SU-DHL-6 (cell line): ENCODE measurements around the gene ADPRHL1.

Source experiments
- CTCF ChIP-seq: fragments of 200-600 bp; sonication (generic); IDR thresholded peaks from one replicate; pipeline ENCODE4 v1.5.1; 2017; ENCODE audit warnings: antibody characterized with exemption, mild to moderate bottlenecking, low read length, moderate library complexity; ENCODE audit not compliant: insufficient read depth, poor library complexity, severe bottlenecking
- EZH2phosphoT487 ChIP-seq: fragments of 200-600 bp; sonication (generic), shearing (Covaris generic); conservative IDR thresholded peaks from 2 replicates; pipeline ENCODE4 v1.6.1; 2018; ENCODE audit warnings: mild to moderate bottlenecking, antibody characterized with exemption, low read length, moderate library complexity, mixed read lengths

DNA sequence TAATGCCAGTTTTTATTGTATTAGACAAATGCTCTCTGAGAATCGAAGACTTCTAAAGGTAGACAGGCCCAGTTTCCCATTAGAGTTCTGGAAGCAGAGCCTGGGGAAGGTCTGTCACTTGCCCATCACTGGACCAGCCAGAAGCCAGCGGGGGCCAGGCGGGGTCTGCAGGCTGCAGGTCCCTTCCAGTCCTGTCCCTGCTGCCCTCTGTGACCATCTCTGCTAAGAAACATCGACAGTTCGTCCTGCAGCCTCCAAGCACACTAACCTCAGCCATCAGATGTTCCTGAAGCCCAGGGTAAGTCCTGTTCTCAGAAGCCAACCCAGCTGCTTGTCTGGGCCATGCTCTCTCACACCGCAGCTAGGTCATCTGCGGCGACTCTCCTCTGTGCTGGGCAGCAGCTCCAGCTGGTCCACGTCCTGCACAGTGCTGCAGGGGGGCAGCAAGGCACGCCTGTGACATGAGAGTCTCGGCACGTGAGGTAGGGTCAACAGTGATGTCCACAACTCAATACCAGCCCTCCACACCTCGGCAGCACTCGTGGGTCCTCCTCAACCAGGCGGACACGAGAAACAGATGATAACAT is 2.9 kb upstream of the ADPRHL1 start:
- TF ChIP-seq CTCF (no peak), EZH2phosphoT487 (no peak)
